ENCODE results near the gene PACRG.

PACRG gene

GRCh38 chr6:162873537-162873936, 145.8 kb downstream of the PACRG start:
- no peak for DNase-seq

GRCh38 chr6:162875070-162875469, 147.3 kb downstream of the PACRG start:
- DNase-seq, result no peak

GRCh38 chr6:162882801-162883481, 155.2 kb downstream of the PACRG start:
- DNase-seq, result no peak

GRCh38 chr6:162887981-162888689, 160.4 kb downstream of the PACRG start:
- DNase-seq, result no peak

- no peak for DNase-seq
Observed at GRCh38 chr6:162889303-162889702, 161.5 kb downstream of the PACRG start.

- no peak for DNase-seq
Observed at GRCh38 chr6:162898011-162898410, 170.2 kb downstream of the PACRG start.

- no peak for DNase-seq
Observed at GRCh38 chr6:162899148-162899547, 171.4 kb downstream of the PACRG start.

- DNase-seq, result no peak
Observed at GRCh38 chr6:162900503-162900902, 172.7 kb downstream of the PACRG start.

- no peak for DNase-seq
Observed at GRCh38 chr6:162904069-162904663, 176.4 kb downstream of the PACRG start.

GRCh38 chr6:162906479-162906878, 178.7 kb downstream of the PACRG start:
- no peak for DNase-seq

GRCh38 chr6:162907876-162908481, 180.2 kb downstream of the PACRG start:
- DNase-seq, result no peak

GRCh38 chr6:162913206-162913605, 185.4 kb downstream of the PACRG start:
- no peak for DNase-seq

GRCh38 chr6:162917506-162917905, 189.7 kb downstream of the PACRG start:
- no peak for DNase-seq

- no peak for DNase-seq
Observed at GRCh38 chr6:162921062-162921461, 193.3 kb downstream of the PACRG start.

- DNase-seq, result no peak
Observed at GRCh38 chr6:162921510-162922040, 193.8 kb downstream of the PACRG start.

GRCh38 chr6:162922563-162923166, 194.9 kb downstream of the PACRG start:
- no peak for DNase-seq

- no peak for DNase-seq
Observed at GRCh38 chr6:162934844-162935243, 207.1 kb downstream of the PACRG start.

GRCh38 chr6:162940426-162940825, 212.7 kb downstream of the PACRG start:
- no peak for DNase-seq

GRCh38 chr6:162941128-162941527, 213.4 kb downstream of the PACRG start:
- no peak for DNase-seq

- peak; percentile 82 for DNase-seq
Observed at GRCh38 chr6:162942866-162943265, 215.1 kb downstream of the PACRG start.

- no peak for DNase-seq
Observed at GRCh38 chr6:162943369-162943768, 215.6 kb downstream of the PACRG start.

- no peak for DNase-seq
Observed at GRCh38 chr6:162951164-162951743, 223.5 kb downstream of the PACRG start.

- no peak for DNase-seq
Observed at GRCh38 chr6:162952423-162952822, 224.6 kb downstream of the PACRG start.

Data from T1000 (cell line).